K562 (cell line): Measurements from ENCODE around the gene TMEM163. TPM values are rescaled to one million over a fixed set of nuclear protein-coding genes. Genes with fewer than 3 reads are reported as not detected.

Source experiments
- ATAC-seq: fragments of 200-7000 bp; cut with Tn5 transposase; 3 replicates; pipeline ENCODE4 v1.9.1; 2020; ENCODE audit warnings: moderate library complexity
- BruUV-seq: library from RNA; stranded (reverse); fragments of 400-500 nt; replicated peaks from 2 replicates; lab custom pipeline; 2021; lab: Mats Ljungman, UMichigan
- CTCF ChIA-PET: fragments of 300-600 bp; formaldehyde crosslinking; extraction: SDS; loops from one replicate; lab custom pipeline; 2021; ENCODE audit warnings: low intra/inter-chr PET ratio; lab: Yijun Ruan, JAX
- POLR2A ChIA-PET: fragments of 300-600, 350-650 bp; sonication (Branson Sonifier 250); formaldehyde crosslinking; extraction: SDS; loops from one replicate; lab custom pipeline; 2021; ENCODE audit warnings: antibody characterized with exemption, inconsistent platforms; lab: Yijun Ruan, JAX
- DNase-seq, 4 experiments: peaks; one replicate each; pipeline versions ENCODE4 v3.0.0 to v3.0.0-alpha.2; 2011 to 2018; ENCODE audit warnings: low spot score in 3 of 4, mixed read lengths in 3 of 4; ENCODE audit errors: extremely low read depth in 1 of 4
- FAIRE-seq: peaks from 2 replicates; lab custom pipeline; 2011; peaks lifted over from hg19 to GRCh38; lab: Jason Lieb, UNC
- H2AFZ ChIP-seq: 2 replicates; pipeline ENCODE4 v1.6.0; 2011; ENCODE audit warnings: low read depth, low read length, control low read depth, inconsistent platforms
- H3K27ac ChIP-seq: fragments of 200-600 bp; 3 replicates; pipeline ENCODE4 v1.8.0; 2011; ENCODE audit warnings: low read depth, mild to moderate bottlenecking, control low read depth, inconsistent platforms, low read length, moderate library complexity, mixed read lengths; ENCODE audit errors: extremely low read depth
- H3K27me3 ChIP-seq, 2 experiments: fragments of 300-600 bp in 1 of 2; 2 replicates in 1 of 2; 3 replicates in 1 of 2; pipeline versions ENCODE4 v1.6.0 to v1.8.0; 2011; ENCODE audit warnings: inconsistent platforms in 2 of 2, low read length in 2 of 2, mild to moderate bottlenecking in 1 of 2, mixed read lengths in 1 of 2, moderate library complexity in 1 of 2; ENCODE audit not compliant: control insufficient read depth in 2 of 2, insufficient read depth in 2 of 2
- H3K36me3 ChIP-seq: fragments of 300-600 bp; 3 replicates; pipeline ENCODE4 v1.8.0; 2011; ENCODE audit warnings: mild to moderate bottlenecking, low read length, inconsistent platforms; ENCODE audit not compliant: control insufficient read depth, insufficient read depth
- H3K4me1 ChIP-seq, 2 experiments: fragments of 200-600 bp in 1 of 2; replicated peaks in 1 of 2; 2 replicates in 1 of 2; 3 replicates in 1 of 2; pipeline versions ENCODE4 v1.5.1 to v1.8.0; 2011; ENCODE audit warnings: inconsistent platforms in 2 of 2, low read length in 2 of 2, mild to moderate bottlenecking in 1 of 2, mixed read lengths in 1 of 2, moderate library complexity in 1 of 2; ENCODE audit not compliant: control insufficient read depth in 2 of 2, insufficient read depth in 2 of 2
- H3K4me2 ChIP-seq: 2 replicates; pipeline ENCODE4 v1.6.1; 2011; ENCODE audit warnings: low read length, control low read depth, inconsistent platforms, mixed read lengths; ENCODE audit not compliant: insufficient read depth
- H3K4me3 ChIP-seq: fragments of 200-600 bp; sonication (generic), shearing (Covaris generic); 2 replicates; pipeline ENCODE4 v1.5.1; 2016; ENCODE audit warnings: control low read depth, inconsistent platforms
- H3K79me2 ChIP-seq: fragments of 200-600 bp; 3 replicates; pipeline ENCODE4 v1.8.0; 2011; ENCODE audit warnings: low read length, inconsistent platforms; ENCODE audit not compliant: control insufficient read depth, insufficient read depth
- H3K9ac ChIP-seq, 2 experiments: 2 replicates each; pipeline versions ENCODE4 v1.6.0 to v1.6.1; 2011; ENCODE audit warnings: low read depth in 2 of 2, low read length in 2 of 2, control low read depth in 1 of 2, inconsistent platforms in 1 of 2, mild to moderate bottlenecking in 1 of 2, mixed read lengths in 1 of 2; ENCODE audit not compliant: insufficient read depth in 1 of 2
- H3K9me1 ChIP-seq: one replicate; pipeline ENCODE4 v1.6.0; 2011; ENCODE audit warnings: inconsistent platforms, mild to moderate bottlenecking, low read length, moderate library complexity; ENCODE audit not compliant: control insufficient read depth, insufficient read depth
- H3K9me3 ChIP-seq: replicated peaks from 2 replicates; pipeline ENCODE4 v1.5.1; 2011; ENCODE audit warnings: low read depth, low read length, inconsistent platforms; ENCODE audit not compliant: control insufficient read depth, insufficient read depth
- H4K20me1 ChIP-seq: replicated peaks from 2 replicates; pipeline ENCODE4 v1.6.1; 2011; ENCODE audit warnings: low read length, inconsistent platforms, mixed read lengths; ENCODE audit not compliant: control insufficient read depth, insufficient read depth
- ATF2 ChIP-seq: sonication (generic); formaldehyde crosslinking; IDR thresholded peaks from 2 replicates; pipeline ENCODE4 v1.8.1; 2022; ENCODE audit warnings: missing genetic modification reagents
- CBFB ChIP-seq: sonication (generic); formaldehyde crosslinking; IDR thresholded peaks from 2 replicates; pipeline ENCODE4 v1.4.0; 2020; ENCODE audit warnings: mild to moderate bottlenecking, missing genetic modification reagents
- CHAMP1 ChIP-seq: fragments of 450-650 bp; IDR thresholded peaks from 2 replicates; pipeline ENCODE4 v1.6.1; 2016; ENCODE audit warnings: mild to moderate bottlenecking
- COPS2 ChIP-seq: fragments of 450-650 bp; conservative IDR thresholded peaks from 2 replicates; pipeline ENCODE4 v1.6.1; 2016; ENCODE audit warnings: mild to moderate bottlenecking, moderate library complexity
- ELK1 ChIP-seq: sonication (generic); formaldehyde crosslinking; IDR thresholded peaks from 2 replicates; pipeline ENCODE4 v1.8.1; 2022; ENCODE audit warnings: missing genetic modification reagents
- ETS1 ChIP-seq: conservative IDR thresholded peaks from 2 replicates; pipeline ENCODE4 v1.6.1; 2011; ENCODE audit warnings: low read depth, mild to moderate bottlenecking, low read length; ENCODE audit not compliant: control insufficient read depth
- HNRNPK ChIP-seq: fragments of 200-400 bp; formaldehyde crosslinking; IDR thresholded peaks from one replicate; pipeline ENCODE4 v1.6.1; 2018; ENCODE audit warnings: mild to moderate bottlenecking, low read depth, low read length; ENCODE audit not compliant: poor library complexity, severe bottlenecking
- MNT ChIP-seq, 2 experiments: fragments of 450-650 bp; conservative IDR thresholded peaks; 2 replicates each; pipeline ENCODE4 v1.6.1; 2017; ENCODE audit warnings: mild to moderate bottlenecking in 2 of 2, moderate library complexity in 2 of 2
- NR4A1 ChIP-seq, 2 experiments: fragments of 250-450 bp in 1 of 2; fragments of 450-650 bp in 1 of 2; sonication (Bioruptor Pico) in 1 of 2; IDR thresholded peaks; 2 replicates each; pipeline versions ENCODE4 v1.4.0 to v1.6.1; 2016 to 2020; ENCODE audit warnings: mild to moderate bottlenecking in 2 of 2, missing compliant biosample characterization in 1 of 2, missing genetic modification characterization in 1 of 2, moderate library complexity in 1 of 2
- RBFOX2 ChIP-seq: fragments of 200-400 bp; formaldehyde crosslinking; IDR thresholded peaks from 2 replicates; pipeline ENCODE4 v1.6.1; 2017; ENCODE audit warnings: low read depth, mild to moderate bottlenecking, low read length, moderate library complexity
- SLC30A9 ChIP-seq: fragments of 250-450 bp; sonication (Bioruptor Pico); IDR thresholded peaks from 2 replicates; pipeline ENCODE4 v1.8.0; 2022; ENCODE audit warnings: mild to moderate bottlenecking, moderate library complexity
- SREBF1 ChIP-seq: fragments of 150-350 bp; IDR thresholded peaks from 2 replicates; pipeline ENCODE4 v1.6.1; 2014; ENCODE audit warnings: antibody characterized with exemption, low read depth, low read length, borderline replicate concordance
- ZSCAN29 ChIP-seq: fragments of 450-650 bp; IDR thresholded peaks from 2 replicates; pipeline ENCODE4 v1.6.1; 2017
- WGBS: fragments of 100-300 bp; shearing (Covaris generic); methylation state at CpG from one replicate; pipeline ENCODE4 v1.1.6; 2016; ENCODE audit warnings: low coverage, mixed read lengths; ENCODE audit not compliant: insufficient coverage; ENCODE audit errors: missing lambda C conversion rate; 5-methylcytosine and 5-hydroxymethylcytosine counted together
- in situ Hi-C: fragments of 300-500 bp; cut with MboI; formaldehyde crosslinking; loops from 4 replicates; pipeline ENCODE4 v1.15.0; 2018; ENCODE audit warnings: inconsistent platforms, mixed read lengths
- intact Hi-C: fragments of 100-400 bp; cut with micrococcal nuclease; formaldehyde crosslinking; loops from 2 replicates; pipeline ENCODE4 v1.14.2; 2022
- polyA plus RNA-seq, 8 experiments: library from polyadenylated mRNA; depleted of rRNA in 4 of 8; stranded (reverse) in 5 of 8; unstranded in 3 of 8; fragments of >200 nt; fragmentation: Nextera tagmentation in 2 of 8; fragmentation: Illumina TruSeq in 1 of 8; extraction: Ambion mirVana in 2 of 8; extraction: Trizol in 1 of 8; gene quantifications; 2 replicates each; pipeline versions ENCODE4 v1.2.1 to v1.2.3, GENCODE V29; 2011 to 2014; ENCODE audit warnings: inconsistent platforms in 1 of 8, missing spikeins in 1 of 8
- total RNA-seq, 7 experiments: library from RNA; depleted of rRNA in 6 of 7; stranded (reverse); fragments of >200 nt in 6 of 7; fragmentation: Illumina TruSeq in 2 of 7; extraction: Trizol in 2 of 7; gene quantifications; 2 replicates each; pipeline versions ENCODE4 v1.2.1 to v1.2.3, GENCODE V29; 2011 to 2021; ENCODE audit warnings: low replicate concordance in 1 of 7

Gene TMEM163
- total and polyA plus RNA-seq, 9 of the 15 experiments (the other 6 are each of a cell fraction or from before 2014, with no cell fraction given), result 0.04 to 0.68 (median 0.16) TPM; not detected in 3

DNA sequence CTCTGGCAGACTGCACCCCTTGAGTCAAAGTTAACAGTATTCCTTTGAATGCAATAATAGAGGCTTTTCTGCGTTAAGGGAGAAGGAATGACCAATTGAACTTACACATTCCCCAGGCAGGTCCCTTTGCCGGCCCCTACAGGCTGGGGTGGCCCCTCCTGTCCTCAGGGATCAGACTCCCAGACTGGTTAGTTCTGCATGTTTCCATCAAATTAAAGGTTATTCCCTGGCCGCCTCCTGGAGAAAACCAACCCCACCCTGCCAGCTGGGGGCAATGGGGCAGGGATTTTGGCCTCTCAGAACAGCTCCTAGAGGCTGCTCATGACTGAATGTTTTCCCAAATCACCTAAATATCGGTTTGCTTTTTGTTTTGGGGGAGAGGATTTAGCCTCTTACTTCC lies 265.3 kb downstream of the TMEM163 start:
- peaks cover 0 to 35% of the 10 kb centered on the region in 2 experiments; a peak in 3 of 5 replicates for H3K27me3 ChIP-seq
- H4K20me1 ChIP-seq, result peaks cover 12% of the 10 kb centered on the region; the same call in 1 of the 2 replicates
- no peaks in the 10 kb centered on the region for H3K9me1 ChIP-seq
- CTCF ChIA-PET, result no interaction called here
- no peak overlapping the region for H3K4me3 ChIP-seq
- no peaks in the 10 kb centered on the region for H3K36me3 ChIP-seq
- no peak overlapping the region for H3K27ac ChIP-seq
- WGBS, result 19% methylated on average over 4 of the region's 4 CpGs
- in situ Hi-C loops (loop anchor here (10.0 kb wide), 1 partner anchor 339 kb away; no protein-coding TSS in a partner anchor), intact Hi-C loops (no loop called here)
- BruUV-seq, result no TSS peak
- POLR2A ChIA-PET, result interaction anchor here (1.5 kb wide), 1 partner anchor 436 kb away, joined by 4 read pairs; no protein-coding TSS in a partner anchor
- ATAC-seq, result no peak
- FAIRE-seq, result no peak
- H3K9ac ChIP-seq, result no peak overlapping the region
- no peaks in the 10 kb centered on the region for H3K9me3 ChIP-seq
- H3K4me2 ChIP-seq, result no peak overlapping the region
- H2AFZ ChIP-seq, result no peak overlapping the region
- no peaks in the 10 kb centered on the region for H3K4me1 ChIP-seq
- no peaks in the 10 kb centered on the region for H3K79me2 ChIP-seq
- DNase-seq, result no peak
- TF ChIP-seq CBFB (CRISPR knock-in tag), result no peak
- TF ChIP-seq COPS2, result no peak
- TF ChIP-seq SLC30A9 (CRISPR knock-in tag), result no peak
- no peak for TF ChIP-seq RBFOX2
- TF ChIP-seq ATF2 (CRISPR knock-in tag), result no peak
- no peak for TF ChIP-seq NR4A1 (CRISPR knock-in tag; IDR thresholded peaks at IDR 0.05)
- TF ChIP-seq NR4A1 (tag; IDR thresholded peaks at IDR 0.05), result no peak
- TF ChIP-seq ELK1 (CRISPR knock-in tag), result no peak
- no peak for TF ChIP-seq CHAMP1
- no peak for TF ChIP-seq ZSCAN29
- no peak for TF ChIP-seq ETS1
- no peak for TF ChIP-seq SREBF1
- no peak for TF ChIP-seq HNRNPK
- TF ChIP-seq MNT (conservative IDR thresholded peaks at IDR 0.05), result no peak
